H1 (cell line): ENCODE results near the gene PRKAR2B. TPM values are rescaled to one million over a fixed set of nuclear protein-coding genes. Genes with fewer than 3 reads are reported as not detected.

Source experiments
- JUND ChIP-seq: IDR thresholded peaks from 2 replicates; pipeline ENCODE4 v1.6.1; 2011; ENCODE audit warnings: mild to moderate bottlenecking, improper control_type of control experiment, low read length
- polyA plus RNA-seq, 7 experiments: library from polyadenylated mRNA; depleted of rRNA in 3 of 7; stranded (reverse) in 5 of 7; unstranded in 2 of 7; fragments of >200 nt in 5 of 7; fragments of 200-250 nt in 2 of 7; gene quantifications; 1 replicate in 5 of 7; 2 replicates in 1 of 7; 4 replicates in 1 of 7; pipeline versions ENCODE4 v1.2.1 to v1.2.3, GENCODE V29; 2011 to 2013; ENCODE audit warnings: missing spikeins in 2 of 7, mixed read lengths in 2 of 7
- total RNA-seq: library from RNA; stranded (reverse); fragmentation: NEBNext Ultra II Directional; extraction: Animal tissue kit (Norgen Biotek cat#: 25700); gene quantifications from 2 replicates; pipeline ENCODE4 v1.2.1, GENCODE V29; 2021
- TF ChIP-seq, protein P1 (sequence below): fragments of 300-600 bp; sonication (generic); IDR thresholded peaks from 2 replicates; pipeline ENCODE4 v1.7.1; 2012; ENCODE audit warnings: low read length, moderate library complexity, mild to moderate bottlenecking, inconsistent platforms; ENCODE audit not compliant: insufficient replicate concordance
- TF ChIP-seq, protein P2 (sequence below): IDR thresholded peaks from 2 replicates; pipeline ENCODE4 v1.6.1; 2012; ENCODE audit warnings: inconsistent platforms

The PRKAR2B gene
- total and polyA plus RNA-seq, 2 of the 8 experiments (the other 6 are each of a cell fraction or from before 2014, with no cell fraction given) = 10.4 to 37.0 TPM

GRCh38 chr7:107080099-107080505 lies 35.6 kb downstream of the PRKAR2B start (continued):
- TF ChIP-seq, protein P1, sequence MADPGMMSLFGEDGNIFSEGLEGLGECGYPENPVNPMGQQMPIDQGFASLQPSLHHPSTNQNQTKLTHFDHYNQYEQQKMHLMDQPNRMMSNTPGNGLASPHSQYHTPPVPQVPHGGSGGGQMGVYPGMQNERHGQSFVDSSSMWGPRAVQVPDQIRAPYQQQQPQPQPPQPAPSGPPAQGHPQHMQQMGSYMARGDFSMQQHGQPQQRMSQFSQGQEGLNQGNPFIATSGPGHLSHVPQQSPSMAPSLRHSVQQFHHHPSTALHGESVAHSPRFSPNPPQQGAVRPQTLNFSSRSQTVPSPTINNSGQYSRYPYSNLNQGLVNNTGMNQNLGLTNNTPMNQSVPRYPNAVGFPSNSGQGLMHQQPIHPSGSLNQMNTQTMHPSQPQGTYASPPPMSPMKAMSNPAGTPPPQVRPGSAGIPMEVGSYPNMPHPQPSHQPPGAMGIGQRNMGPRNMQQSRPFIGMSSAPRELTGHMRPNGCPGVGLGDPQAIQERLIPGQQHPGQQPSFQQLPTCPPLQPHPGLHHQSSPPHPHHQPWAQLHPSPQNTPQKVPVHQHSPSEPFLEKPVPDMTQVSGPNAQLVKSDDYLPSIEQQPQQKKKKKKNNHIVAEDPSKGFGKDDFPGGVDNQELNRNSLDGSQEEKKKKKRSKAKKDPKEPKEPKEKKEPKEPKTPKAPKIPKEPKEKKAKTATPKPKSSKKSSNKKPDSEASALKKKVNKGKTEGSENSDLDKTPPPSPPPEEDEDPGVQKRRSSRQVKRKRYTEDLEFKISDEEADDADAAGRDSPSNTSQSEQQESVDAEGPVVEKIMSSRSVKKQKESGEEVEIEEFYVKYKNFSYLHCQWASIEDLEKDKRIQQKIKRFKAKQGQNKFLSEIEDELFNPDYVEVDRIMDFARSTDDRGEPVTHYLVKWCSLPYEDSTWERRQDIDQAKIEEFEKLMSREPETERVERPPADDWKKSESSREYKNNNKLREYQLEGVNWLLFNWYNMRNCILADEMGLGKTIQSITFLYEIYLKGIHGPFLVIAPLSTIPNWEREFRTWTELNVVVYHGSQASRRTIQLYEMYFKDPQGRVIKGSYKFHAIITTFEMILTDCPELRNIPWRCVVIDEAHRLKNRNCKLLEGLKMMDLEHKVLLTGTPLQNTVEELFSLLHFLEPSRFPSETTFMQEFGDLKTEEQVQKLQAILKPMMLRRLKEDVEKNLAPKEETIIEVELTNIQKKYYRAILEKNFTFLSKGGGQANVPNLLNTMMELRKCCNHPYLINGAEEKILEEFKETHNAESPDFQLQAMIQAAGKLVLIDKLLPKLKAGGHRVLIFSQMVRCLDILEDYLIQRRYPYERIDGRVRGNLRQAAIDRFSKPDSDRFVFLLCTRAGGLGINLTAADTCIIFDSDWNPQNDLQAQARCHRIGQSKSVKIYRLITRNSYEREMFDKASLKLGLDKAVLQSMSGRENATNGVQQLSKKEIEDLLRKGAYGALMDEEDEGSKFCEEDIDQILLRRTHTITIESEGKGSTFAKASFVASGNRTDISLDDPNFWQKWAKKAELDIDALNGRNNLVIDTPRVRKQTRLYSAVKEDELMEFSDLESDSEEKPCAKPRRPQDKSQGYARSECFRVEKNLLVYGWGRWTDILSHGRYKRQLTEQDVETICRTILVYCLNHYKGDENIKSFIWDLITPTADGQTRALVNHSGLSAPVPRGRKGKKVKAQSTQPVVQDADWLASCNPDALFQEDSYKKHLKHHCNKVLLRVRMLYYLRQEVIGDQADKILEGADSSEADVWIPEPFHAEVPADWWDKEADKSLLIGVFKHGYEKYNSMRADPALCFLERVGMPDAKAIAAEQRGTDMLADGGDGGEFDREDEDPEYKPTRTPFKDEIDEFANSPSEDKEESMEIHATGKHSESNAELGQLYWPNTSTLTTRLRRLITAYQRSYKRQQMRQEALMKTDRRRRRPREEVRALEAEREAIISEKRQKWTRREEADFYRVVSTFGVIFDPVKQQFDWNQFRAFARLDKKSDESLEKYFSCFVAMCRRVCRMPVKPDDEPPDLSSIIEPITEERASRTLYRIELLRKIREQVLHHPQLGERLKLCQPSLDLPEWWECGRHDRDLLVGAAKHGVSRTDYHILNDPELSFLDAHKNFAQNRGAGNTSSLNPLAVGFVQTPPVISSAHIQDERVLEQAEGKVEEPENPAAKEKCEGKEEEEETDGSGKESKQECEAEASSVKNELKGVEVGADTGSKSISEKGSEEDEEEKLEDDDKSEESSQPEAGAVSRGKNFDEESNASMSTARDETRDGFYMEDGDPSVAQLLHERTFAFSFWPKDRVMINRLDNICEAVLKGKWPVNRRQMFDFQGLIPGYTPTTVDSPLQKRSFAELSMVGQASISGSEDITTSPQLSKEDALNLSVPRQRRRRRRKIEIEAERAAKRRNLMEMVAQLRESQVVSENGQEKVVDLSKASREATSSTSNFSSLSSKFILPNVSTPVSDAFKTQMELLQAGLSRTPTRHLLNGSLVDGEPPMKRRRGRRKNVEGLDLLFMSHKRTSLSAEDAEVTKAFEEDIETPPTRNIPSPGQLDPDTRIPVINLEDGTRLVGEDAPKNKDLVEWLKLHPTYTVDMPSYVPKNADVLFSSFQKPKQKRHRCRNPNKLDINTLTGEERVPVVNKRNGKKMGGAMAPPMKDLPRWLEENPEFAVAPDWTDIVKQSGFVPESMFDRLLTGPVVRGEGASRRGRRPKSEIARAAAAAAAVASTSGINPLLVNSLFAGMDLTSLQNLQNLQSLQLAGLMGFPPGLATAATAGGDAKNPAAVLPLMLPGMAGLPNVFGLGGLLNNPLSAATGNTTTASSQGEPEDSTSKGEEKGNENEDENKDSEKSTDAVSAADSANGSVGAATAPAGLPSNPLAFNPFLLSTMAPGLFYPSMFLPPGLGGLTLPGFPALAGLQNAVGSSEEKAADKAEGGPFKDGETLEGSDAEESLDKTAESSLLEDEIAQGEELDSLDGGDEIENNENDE = no peak
- TF ChIP-seq, protein P2, sequence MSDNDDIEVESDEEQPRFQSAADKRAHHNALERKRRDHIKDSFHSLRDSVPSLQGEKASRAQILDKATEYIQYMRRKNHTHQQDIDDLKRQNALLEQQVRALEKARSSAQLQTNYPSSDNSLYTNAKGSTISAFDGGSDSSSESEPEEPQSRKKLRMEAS = no peak
- TF ChIP-seq JUND = no peak
